SU-DHL-6 (cell line): ENCODE results near the gene PDIA5.

Experiments
- CTCF ChIP-seq: fragments of 200-600 bp; sonication (generic); IDR thresholded peaks from one replicate; pipeline ENCODE4 v1.5.1; 2017; ENCODE audit warnings: antibody characterized with exemption, mild to moderate bottlenecking, low read length, moderate library complexity; ENCODE audit not compliant: insufficient read depth, poor library complexity, severe bottlenecking
- EZH2phosphoT487 ChIP-seq: fragments of 200-600 bp; sonication (generic), shearing (Covaris generic); conservative IDR thresholded peaks from 2 replicates; pipeline ENCODE4 v1.6.1; 2018; ENCODE audit warnings: mild to moderate bottlenecking, antibody characterized with exemption, low read length, moderate library complexity, mixed read lengths

- TF ChIP-seq CTCF (no peak), EZH2phosphoT487 (no peak)
Observed at GRCh38 chr3:123186695-123187094, 119.9 kb downstream of the PDIA5 start.
